ENCODE results near the gene LCE7A. TPM values are rescaled to one million over a fixed set of nuclear protein-coding genes. Genes with fewer than 3 reads are reported as not detected.

The LCE7A gene, protein sequence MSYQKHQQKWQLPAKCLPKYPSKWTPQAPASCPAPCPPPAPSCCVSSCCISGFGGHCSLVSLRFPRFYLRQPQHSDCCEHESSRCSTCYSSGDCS
- not detected for total RNA-seq
- long read RNA-seq, result 0 reads

DNA sequence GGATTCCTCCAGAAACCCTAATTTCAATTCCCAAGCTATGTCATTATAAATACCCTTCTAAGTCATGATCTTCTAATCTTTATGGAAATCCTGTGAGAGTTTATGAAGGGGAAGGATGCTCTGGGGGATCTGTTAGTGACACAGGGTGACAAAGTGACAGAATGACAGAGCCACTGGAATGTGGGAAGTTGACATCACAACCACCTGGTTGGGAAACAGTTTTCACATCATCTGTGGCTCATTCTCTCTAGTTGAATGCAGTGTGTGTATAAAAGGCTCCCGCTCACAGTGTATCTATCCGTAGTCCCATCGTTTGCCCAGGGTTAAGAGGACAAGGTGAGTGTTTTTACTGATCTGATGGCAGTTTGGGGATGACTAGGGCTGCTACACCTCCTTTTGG lies at the start of gene LCE7A:
Gene LCE7A (plus strand): TSS at position 301 of the 400 bp plus-strand sequence. CDS start 702 bp downstream, outside the sequence.
- ATAC-seq (no peak), DNase-seq (no peak)
- intact Hi-C loops (cut with DNase I), result no loop called here

DNA sequence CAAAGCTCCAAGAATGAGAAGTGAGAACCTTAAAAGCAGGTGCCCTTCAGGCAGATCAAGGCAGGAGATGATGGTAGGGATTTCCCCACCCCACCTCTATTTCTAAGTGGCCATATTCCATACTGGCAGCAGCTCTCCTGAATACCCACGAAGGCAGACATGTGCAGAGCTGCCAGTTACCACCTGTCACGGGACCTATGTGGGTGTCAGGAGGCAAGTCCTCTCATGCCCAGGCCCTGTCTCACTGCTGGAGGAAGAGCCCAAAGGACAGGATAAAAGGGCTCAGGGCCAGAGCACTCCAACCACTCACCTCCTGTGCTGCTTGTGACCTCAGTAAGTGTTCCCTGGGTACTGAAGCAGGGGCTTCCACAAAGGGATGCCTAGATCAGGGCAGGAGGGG lies 48.7 kb upstream of the LCE7A start:
- ATAC-seq (no peak), DNase-seq (no peak)
- intact Hi-C loops (cut with DNase I), result no loop called here

DNA sequence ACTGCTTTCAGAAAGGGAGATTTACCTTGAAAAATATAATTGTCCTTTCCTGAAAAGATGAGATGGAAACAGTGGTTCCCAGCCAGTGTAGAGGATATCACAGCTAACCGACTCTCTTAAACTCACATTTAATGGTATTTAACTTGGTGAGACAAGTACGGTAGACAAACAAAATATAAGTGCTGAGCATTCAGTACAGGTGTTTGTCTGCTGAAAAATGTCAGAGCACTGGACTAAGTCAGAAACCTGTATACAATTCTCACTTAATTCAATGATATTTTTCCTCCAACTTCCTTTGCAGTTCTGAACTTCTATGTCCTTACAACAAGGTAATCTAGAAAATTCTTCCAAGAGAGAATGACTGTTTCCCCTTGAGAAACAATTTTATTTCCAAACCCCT lies 48.1 kb upstream of the LCE7A start, which contains the start of gene LCE1B:
Gene LCE1B (plus strand): TSS at position 301 of the 400 bp plus-strand sequence. CDS start 476 bp downstream, outside the sequence.
- ATAC-seq, result no peak
- no peak for DNase-seq
- intact Hi-C loops (cut with DNase I), result no loop called here

DNA sequence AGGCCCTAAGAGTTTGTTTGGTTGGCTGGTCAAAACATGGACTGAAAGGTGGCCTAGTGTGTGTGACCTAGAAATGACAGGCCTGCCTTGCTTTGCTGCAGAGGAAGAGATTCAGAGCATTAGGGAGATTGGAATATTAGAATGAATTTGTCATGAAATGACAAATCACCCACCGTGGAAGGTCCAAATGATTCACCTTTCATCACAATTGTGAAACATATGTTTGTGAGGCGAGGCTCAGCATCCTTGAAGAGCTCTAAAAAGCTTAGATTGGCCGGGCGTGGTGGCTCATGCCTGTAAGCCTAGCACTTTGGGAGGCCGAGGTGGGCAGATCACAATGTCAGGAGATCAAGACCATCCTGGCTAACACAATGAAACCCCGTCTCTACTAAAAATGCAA lies 42.5 kb upstream of the LCE7A start:
- DNase-seq (no peak), ATAC-seq (no peak)
- intact Hi-C loops (cut with DNase I), result no loop called here

DNA sequence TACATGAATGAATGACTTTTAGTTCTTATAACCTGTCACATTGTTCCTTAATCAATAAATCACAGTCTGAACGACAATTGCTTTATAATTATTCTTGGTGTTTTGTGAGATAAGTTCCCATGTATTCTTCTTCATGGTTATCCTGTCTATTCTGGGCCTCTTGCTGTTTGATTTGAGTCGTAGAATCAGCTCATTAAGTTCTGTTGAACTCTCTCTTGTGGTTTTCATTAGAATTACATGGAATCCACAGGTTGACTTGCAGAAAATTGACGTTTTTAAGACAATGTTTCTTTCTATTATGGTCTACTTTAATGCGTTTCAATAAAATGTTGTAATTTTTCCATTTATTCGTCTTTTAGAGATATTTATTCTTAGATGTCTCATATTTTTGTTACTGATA lies 36.5 kb upstream of the LCE7A start:
- DNase-seq (no peak), ATAC-seq (no peak)
- intact Hi-C loops (cut with DNase I), result no loop called here

DNA sequence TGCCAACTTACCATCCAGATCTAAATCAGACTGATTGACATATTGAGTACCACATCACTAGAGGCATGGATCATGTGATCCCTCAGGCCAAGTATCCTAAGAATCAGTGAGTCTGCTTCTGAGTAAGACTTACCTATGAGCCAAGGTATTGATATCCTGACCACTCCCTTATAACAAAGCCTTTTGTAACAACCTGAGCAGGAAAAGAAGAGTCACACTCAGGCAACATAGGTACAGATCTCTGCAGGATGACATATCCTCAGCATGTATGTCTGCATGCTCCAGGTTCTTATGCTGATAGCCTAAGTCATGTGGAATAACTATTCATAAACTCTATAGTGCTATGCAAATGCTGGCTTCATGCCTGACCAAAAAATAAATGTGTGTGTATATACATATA lies 34.8 kb upstream of the LCE7A start:
- intact Hi-C loops (cut with DNase I), result no loop called here
- DNase-seq (no peak), ATAC-seq (no peak)

DNA sequence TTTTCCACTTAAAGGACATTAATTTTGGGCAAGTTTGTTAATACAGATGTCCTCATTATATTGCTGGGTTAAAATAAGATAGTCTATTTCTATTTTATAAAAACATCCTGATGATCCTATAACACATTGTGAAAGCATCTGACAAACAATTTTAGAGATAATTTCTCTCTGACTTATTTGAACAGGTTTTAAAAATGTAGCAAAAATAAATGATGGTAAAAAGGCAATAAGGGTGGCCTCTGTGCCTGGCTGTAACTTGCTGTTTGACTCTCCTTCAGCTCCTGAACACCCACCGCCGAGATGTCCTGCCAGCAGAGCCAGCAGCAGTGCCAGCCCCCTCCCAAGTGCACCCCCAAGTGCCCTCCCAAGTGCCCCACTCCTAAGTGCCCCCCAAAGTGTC lies 32.6 kb upstream of the LCE7A start, which contains the start of gene LCE1A:
Gene LCE1A (plus strand): TSS at position 301 of the 400 bp plus-strand sequence. CDS start 0 bp downstream, at position 301.
- intact Hi-C loops (cut with DNase I), result no loop called here
- no peak for ATAC-seq
- no peak for DNase-seq

DNA sequence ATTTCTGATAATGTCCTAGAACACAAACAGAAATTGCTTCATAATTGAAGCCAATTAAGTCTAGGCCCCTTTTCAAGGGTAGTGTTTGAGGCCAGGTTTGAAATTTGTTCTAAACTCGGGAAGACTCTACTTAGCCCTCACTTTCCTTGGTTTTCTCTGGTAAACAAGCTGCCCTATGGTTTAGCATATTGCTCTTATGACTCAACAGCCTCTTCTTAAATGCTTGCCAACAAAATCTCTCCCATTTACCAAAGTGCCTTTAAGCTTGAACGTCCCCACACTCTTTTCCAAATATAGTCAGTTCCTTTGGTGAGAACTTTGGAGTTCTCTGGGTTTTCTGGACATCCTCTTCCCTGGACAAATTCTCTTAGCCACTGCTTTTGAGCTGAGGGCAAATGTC lies 22.9 kb upstream of the LCE7A start:
- intact Hi-C loops (cut with DNase I), result no loop called here
- ATAC-seq (no peak), DNase-seq (no peak)

DNA sequence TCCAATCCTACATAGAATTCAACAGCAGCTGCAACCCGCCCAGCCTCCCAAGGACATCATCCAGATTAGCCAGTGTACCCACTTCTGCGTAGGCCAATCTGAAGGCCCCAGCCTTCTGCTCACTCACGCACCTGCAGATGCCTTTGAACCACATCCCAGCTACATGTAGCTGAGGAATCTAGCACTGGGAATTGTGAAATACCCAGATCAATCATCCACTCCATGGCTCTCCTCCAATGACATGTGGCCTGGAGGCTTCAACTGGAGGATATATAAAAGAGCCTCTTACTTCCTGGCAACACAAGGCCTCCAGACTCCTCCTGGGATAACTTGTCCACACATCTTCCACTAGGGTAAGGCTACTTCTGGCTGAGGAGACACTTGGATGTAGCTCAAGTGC lies 17.2 kb upstream of the LCE7A start, which contains the start of gene LCE6A:
Gene LCE6A (plus strand): TSS at position 301 of the 400 bp plus-strand sequence. CDS start 665 bp downstream, outside the sequence.
- no peak for DNase-seq
- ATAC-seq, result no peak
- intact Hi-C loops (cut with DNase I), result no loop called here

DNA sequence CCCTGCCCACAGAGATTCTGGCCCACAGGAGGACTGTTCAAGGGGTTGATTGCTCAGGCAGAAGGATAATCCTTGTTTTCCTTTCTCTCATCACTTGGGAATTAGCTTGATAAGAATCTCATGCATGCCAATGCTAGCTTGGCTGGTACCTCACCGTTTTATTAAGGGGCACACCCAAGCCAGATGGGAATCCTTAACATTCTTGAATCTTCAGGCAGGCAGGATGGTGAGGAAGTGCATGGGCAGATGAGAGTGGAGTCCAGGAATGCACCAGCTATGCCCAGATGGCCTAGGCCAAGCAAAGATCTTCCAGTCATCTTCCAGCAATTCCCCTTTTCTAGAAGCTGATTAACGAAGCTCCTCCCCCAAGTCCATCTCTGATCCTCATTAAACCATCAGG lies 4.1 kb upstream of the LCE7A start:
- intact Hi-C loops (cut with DNase I), result no loop called here
- ATAC-seq (no peak), DNase-seq (no peak)

DNA sequence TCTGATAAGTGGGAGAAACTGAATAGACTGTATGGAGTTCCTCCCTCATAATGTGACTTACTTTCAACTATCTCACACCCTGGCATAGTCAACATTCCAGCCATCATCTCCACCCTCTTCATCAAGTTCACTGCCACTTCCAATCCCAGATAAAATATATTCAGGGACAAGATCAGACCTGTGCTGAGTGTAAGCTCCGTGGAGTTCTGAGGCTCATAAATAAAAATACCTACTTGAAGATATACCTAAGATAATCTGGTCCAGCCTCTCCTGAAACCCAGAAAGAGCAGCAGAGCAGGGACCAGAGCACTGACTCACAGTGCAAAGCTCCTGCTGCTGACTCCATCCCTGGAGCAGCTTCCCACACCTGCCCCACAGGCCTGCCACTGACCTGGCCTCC lies 1.7 kb upstream of the LCE7A start:
- intact Hi-C loops (cut with DNase I), result no loop called here
- ATAC-seq (no peak), DNase-seq (no peak)

DNA sequence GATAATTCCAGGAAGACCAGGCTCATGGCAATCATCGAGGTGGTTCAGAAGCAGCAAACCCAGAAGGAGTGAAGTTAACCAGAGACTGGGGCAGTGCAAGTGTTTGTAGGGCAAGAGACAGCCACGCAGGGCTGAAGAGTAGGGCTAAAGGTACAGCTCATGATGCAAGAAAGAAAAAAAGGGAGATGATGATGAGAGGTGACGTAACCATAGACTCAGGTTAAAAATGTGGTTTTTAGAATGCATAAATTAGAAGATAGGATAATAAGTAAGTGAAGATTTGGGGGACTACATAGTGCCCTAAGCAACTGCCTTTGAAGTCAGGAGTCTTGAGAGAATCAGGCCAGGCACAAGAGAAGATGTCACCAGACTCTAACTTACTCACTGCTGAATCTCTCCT lies 333 bp downstream of the LCE7A start:
- intact Hi-C loops (cut with DNase I), result no loop called here
- ATAC-seq, result no peak
- DNase-seq, result no peak

DNA sequence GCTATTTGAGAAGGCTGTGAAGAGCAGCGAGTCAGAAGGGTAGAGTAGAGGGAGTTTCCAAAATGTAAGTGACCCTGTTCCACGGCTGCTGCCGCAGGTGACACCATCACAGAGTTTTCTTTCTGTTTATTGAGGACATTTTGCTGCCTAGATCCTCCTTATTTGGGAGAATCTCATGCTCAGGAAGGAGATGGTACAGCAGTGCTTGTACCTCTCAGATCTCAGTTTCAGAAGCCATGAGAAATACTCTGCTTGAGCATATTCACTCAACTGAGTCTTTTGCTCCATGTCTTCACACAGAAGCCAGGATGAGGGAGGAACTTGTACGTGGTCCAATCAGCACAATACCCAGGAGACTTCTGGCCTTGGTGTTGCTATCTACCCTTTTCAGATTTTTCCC lies 1.6 kb downstream of the LCE7A start:
- no peak for ATAC-seq
- intact Hi-C loops (cut with DNase I), result no loop called here
- DNase-seq, result no peak

DNA sequence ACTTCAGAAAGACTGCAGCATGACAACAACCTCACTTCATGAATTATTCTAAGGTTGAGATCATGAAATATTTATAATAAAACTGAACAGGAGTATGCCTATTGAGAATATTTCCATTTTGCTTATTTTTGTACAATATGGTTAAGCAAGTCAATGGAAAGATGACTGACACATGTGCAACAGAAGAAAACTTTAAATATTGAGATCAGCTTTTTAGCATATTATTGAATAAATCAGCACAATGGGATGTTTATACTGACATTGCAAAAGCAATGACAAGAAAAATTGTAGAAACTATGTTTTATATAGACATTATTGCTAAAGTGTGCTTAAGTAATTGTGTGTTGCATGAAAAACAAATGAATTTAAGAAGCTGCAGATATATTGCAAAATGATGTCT lies 4.6 kb downstream of the LCE7A start:
- ATAC-seq (no peak), DNase-seq (no peak)
- intact Hi-C loops (cut with DNase I), result no loop called here

DNA sequence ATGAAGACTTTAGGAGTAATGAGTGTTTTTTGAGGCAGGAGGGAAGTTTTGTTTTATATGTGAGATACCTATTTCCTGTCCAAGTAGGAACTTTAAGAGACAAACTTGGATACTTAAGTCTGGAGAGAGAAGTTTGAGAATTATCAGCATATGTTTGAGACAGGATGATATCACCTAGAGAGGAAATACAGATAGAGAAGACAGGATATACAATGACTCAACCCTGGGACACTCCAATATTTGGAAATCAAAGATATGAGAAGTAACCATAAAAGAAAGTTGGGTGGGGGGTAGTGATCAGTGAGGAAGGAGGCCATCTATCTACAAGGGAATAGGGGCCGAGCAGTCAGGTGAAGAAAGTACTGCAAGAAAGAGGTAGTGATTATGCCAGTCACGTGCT lies 6.5 kb downstream of the LCE7A start:
- intact Hi-C loops (cut with DNase I), result loop anchor here in 1 of 2 donors (5.0 kb wide), 1 partner anchor 356 kb away; no protein-coding TSS in a partner anchor
- no peak for DNase-seq
- ATAC-seq, result no peak

DNA sequence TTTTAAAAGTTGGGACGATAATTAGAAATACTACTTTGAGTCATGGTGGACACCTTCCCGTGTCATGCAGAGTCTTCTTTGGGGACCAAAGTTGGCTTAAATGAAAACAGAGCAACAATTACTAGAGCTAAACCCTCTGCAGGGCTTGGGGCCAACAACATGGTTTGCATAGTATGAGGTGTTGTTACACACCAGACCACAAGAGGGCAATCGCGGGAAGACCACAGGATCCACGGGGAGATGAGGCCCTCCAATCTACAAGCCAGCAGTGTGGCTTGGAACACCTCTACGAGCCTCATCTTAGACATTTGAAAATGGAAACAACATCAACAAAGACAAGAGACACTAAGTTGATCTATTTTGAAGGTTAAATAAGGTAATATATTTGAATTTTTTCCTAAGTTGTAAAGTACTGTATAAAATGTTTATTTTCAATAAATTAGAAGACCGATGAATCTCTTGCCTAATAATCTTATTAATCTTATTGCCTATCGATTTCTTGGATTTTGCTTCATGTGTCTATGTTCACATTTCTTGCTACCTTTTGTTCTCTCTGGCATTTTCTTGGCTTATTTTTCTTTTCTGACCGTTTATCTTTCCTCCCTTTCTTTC lies 10.1 kb downstream of the LCE7A start:
- ATAC-seq (peak in 1 of 2 donors; percentile 69), DNase-seq (peak; percentile 58)
- intact Hi-C loops (cut with DNase I), result loop anchor here (5.0 to 10.0 kb wide), 2 partner anchors 352 to 355 kb away; no protein-coding TSS in a partner anchor

DNA sequence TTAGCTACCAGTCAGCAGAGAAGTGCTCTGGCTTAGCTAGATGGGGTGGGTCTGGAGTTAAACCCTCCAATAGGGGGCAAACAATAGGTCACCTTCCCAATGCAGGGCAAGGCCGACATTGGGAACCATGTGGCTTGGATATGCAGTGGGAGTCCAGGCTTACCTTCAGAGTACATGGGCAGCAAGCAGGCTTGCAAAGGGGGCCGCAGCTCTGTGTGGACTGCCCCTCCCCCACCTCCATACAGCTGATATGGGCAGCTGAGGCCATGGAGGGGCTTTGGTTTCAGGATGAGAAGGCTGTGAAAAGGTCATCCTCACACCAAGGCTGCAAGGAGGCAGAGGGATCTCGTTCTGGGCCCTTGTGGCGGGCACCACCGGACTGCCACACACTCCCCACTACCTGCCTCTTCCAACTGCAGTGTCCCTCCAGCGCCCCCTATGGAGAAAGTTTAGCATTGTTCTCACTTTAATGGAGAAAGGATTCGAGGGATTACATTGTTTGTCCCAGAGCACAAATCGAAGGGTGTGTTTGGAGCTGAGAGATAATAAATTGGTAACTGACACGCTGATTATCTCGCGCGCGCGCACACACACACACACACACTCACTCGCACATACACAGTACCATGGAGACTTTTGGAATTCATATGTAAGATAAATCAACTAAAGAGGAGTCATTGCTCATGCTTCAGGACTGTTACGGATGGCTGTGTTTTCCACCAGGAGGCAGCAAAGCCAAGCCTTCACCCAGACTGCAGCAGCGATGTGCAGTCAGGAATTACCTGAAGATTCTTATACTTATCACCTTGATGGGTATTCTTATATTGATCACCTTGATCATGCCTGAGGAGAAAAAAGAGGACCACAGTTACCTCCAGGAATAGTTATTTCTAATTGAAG lies 11.3 kb downstream of the LCE7A start:
- intact Hi-C loops (cut with DNase I), result loop anchor here in 1 of 2 donors (10.0 kb wide), 1 partner anchor 354 kb away; no protein-coding TSS in a partner anchor
- DNase-seq (no peak), ATAC-seq (no peak)

DNA sequence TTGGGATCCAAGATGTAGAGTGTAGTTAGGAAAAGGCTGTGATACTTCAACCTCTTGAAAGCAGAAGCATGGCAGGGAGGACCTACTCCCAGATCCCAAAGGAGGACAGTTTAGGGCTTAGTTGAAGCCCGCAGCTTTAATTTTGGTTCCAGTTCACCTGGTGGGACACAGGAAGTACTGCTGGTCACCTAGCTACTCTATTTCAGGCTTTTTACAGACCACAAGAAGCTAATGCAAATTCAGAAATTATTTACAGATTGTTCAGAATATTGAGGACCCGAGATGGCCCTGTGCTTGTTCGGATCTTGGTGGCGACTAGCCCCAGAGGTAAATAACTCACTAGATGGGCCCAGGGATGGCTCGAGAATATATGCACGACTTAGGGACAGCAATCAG lies 11.9 kb downstream of the LCE7A start:
- intact Hi-C loops (cut with DNase I), result loop anchor here in 1 of 2 donors (10.0 kb wide), 1 partner anchor 353 kb away; no protein-coding TSS in a partner anchor
- no peak for DNase-seq
- no peak for ATAC-seq

DNA sequence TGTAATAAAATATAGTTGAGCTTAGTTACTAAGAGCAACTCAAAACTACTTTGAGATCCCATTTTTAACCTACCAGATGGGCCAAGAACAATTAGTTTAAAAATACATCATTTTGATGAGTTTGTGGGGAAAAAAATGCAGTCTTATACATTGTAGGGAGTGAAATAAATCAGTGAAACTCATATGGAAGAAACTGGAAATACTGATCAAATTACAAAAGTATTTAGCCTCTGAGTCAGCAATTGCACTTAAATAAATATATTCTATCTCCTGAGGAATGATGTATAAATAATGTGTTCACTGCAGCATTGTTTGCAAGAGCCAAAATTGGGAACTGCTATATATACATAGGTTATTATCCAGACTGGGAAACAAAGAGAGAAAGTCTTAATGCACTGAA lies 13.7 kb downstream of the LCE7A start:
- ATAC-seq (no peak), DNase-seq (no peak)
- intact Hi-C loops (cut with DNase I), result loop anchor here in 1 of 2 donors (10.0 kb wide), 1 partner anchor 351 kb away; no protein-coding TSS in a partner anchor

DNA sequence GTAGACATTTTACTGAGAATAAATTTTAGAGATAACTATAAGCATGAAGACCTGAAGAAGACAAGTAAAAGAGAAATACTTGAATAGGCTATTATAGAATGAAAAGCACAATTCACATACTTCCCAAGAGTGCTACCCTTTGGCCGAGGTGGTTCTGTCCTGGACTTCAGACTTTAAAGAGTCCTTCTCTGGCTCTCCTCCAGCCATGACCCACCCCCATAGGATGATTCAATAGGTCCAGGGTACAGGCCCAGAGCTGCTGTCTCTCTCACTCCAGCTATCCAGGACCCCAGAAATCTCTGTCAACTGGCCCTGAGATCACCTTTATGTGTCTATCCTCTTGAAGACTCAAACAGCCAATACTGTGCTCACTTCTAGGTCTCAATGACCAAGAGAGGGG lies 17.0 kb downstream of the LCE7A start:
- DNase-seq (no peak), ATAC-seq (no peak)
- intact Hi-C loops (cut with DNase I), result loop anchor here in 1 of 2 donors (10.0 kb wide), 1 partner anchor 348 kb away; no protein-coding TSS in a partner anchor

Measured in left cardiac atrium (tissue), 4 donors.